UCSD-AML1 (cell line): Measurements from ENCODE around the gene GBX1.

Experiments used
- DNase-seq: peaks from one replicate; lab custom pipeline; 2025; ENCODE audit not compliant: unreplicated experiment; lab: John Stamatoyannopoulos, UW

GBX1 gene

DNA sequence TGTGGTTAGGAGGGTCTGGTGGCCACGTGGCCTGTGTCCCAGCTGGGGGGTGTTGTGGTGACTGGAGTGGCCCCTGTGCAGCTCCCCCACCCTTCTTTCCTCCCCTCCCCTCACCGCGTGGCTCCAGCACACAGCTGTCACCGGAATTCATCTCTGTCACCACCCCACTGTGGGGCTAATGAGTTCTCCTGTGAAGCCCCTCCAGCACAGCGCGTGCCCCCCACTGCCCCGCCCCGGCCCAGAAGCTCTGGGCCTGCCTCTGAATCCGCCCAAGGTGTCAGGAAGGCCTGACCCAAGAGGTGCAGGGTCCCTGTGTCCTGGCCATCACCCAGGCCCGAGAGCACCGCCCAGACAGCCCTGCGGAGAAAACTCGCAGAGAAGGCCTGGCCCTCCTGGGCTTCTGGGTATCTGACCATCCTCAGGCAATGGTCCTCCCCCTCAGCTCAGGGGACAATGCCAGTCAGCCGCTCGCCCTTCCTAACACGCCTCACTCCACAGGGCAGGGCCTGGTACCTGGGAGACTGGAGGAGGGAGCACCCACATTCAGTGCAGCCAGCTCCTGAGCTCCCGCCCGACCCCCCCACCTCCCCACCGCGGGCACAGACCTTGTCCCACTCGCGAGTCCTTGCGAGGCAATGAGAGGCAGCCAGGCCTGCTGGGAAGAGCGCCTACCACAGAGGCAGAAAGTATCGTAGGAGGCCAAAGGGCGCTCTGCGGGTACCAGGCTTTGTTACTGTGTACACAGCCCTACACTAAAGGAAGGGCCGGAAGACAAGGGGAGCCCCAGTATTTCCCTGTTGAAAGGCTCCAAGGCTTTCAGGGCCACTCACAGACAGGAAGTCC, 38.2 kb downstream of the GBX1 start:
- no peak for DNase-seq

DNA sequence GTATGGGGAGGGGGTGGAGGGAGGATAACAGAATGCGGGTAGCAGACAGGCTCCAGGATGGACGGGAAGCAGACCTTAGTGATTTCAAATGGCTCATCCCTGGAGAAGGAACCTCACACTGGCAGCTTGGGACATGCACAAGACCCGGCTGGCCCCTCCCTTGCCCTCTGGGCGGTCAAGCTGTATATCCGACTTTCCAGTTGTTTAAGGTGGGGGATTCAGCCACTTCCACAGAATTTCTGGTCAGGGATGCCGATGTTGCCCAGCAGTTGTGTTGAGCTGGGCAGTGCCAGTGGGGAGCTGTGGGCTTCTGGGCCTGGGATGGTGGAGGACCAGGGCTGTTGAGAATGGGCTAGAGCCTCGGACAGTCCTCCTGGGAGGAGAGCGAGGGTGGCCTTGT, 38.8 kb downstream of the GBX1 start:
- DNase-seq = no peak

DNA sequence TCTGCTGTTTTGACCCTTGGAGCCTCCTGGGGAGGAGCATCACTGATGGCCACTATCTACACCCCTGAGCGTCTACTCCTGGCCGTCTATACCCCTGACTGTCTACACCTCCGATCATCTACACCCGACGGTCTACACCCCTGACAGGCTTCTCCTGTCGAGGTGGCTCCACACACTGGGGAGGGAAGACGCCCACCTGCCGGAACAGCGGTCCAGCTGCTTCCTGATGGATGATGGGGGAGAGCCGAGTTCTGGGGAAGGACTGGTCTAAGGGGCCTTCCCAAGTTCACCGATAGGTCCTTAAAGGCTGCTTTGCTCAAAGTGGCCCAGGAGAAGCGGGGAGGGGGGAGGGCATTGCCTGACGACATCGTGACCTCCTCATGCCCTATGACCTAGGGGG, 39.4 kb downstream of the GBX1 start:
- no peak for DNase-seq

DNA sequence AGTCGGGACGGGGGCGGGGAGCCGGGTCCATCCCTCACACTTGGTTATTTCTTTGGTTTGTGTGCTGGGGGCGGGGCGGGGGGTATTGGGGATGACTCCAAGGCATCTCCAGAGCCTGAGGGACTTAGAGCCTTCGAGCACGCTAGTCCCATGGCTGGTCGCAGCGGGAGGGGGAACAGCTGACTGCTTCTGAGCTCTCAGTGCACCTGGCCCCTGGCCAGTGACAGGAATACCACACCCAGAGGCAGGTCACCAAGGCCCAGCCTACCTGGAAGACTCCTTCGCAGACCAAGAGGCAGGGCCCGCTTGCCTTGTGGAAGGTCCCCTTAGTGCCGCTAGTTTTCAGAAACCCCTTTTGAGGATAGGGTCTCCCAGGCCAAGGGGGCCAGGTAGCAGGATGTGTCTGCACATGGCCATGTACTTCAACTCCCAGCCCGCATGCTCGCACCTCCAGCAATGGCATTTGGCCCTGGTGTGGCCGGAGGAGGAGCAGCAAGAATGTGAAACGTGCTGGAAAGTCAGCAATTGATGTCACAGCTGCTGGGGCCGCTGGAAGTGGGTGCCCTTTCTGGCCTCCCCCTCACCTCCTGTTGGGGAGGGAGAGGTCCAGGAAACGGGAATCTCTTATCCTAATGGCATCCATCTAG, 40.9 kb downstream of the GBX1 start:
- DNase-seq = no peak

DNA sequence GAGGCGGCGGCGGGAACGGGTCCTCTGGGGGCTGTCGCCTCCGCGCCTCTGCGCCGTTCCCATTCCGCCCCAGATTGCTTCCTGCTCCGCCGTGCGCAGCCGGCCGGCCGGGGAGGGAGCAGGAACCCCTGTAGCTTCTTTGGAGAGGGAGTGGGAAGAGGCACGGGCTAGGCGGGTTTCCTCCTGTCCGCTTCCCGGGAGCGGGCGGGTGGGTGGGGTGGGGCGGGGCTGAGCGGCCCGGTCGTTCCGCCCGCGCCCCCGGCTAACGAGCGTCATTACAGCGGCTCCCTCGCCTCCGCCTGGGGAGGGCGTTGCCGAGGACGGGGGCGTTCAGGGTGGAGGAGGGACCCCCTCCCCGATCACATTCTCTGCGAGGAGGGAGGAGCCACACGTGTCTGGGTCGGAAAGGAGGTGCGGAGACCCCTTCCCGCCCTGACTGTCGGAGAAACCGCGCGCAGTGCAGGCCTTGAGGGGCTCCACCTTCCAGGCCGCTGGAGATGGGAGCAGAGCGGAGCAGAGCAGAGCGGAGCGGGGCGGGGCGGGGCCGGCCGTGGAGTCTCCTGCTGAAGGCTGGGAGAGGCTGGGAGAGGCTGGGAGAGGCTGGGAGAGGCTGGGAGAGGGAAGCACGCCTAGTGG, 41.5 kb downstream of the GBX1 start:
- no peak for DNase-seq

DNA sequence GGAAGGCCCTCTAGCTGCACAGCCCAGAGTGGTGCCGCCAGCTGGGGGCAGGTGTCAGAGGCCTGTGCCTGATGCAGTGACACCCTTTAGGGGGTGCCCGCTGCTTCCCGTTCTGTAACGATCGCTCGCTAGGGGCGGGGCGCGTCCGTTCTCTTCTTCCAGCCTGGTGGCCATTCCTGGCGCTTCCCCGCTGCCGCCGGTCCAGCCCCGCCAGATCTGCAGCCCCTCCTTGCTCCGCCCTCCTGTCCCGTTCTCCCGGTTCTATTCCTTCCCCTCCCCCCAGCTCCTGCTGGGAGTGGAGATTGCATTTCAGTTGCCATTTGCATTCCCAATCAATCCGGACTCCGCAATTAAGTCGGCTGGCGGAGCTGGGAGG, 42.0 kb downstream of the GBX1 start:
- no peak for DNase-seq

DNA sequence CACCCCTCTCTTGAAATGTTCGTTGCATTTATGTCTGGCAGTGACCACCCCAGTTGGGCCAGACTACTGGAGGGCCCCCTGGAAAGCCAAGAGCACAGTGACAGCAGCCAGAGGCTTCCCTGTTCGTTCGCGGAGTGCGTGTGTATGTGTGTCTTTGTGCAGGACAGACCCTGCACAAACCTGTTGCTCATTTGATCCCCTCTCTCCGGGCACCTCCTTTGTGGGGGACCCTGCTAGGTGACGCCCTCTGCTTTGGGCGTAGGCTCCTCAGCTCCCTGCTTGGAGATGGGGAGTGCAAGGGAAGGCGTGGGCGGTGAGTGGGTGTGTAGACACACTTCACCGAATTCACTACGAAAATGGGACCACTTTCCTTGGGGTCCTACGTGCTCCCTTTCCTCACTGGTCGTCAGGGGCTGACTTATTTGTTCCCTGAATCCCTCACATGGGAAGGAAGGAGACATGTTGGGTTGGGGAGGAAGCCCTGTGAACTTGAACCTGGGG, 42.5 kb downstream of the GBX1 start:
- no peak for DNase-seq

DNA sequence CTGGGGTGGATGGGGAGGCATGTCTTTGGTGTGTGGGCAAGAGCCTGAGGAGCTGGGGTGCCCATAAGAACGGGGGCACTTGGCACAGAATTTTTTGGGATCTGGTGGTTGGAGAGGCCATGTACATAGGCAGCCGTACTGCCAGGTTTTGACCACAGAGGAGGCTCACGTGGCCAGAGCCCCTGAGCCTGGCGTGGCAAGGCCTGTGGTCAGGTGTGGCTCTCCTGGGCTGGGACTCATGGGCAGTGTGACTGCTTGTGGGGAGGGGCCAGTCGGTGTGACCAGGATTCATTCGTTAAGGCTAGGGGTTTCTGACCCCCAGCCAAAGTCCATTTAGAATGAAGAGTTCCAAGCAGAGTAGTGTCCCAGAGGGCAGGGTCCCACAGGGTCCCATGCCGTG, 43.0 kb downstream of the GBX1 start:
- DNase-seq = no peak

DNA sequence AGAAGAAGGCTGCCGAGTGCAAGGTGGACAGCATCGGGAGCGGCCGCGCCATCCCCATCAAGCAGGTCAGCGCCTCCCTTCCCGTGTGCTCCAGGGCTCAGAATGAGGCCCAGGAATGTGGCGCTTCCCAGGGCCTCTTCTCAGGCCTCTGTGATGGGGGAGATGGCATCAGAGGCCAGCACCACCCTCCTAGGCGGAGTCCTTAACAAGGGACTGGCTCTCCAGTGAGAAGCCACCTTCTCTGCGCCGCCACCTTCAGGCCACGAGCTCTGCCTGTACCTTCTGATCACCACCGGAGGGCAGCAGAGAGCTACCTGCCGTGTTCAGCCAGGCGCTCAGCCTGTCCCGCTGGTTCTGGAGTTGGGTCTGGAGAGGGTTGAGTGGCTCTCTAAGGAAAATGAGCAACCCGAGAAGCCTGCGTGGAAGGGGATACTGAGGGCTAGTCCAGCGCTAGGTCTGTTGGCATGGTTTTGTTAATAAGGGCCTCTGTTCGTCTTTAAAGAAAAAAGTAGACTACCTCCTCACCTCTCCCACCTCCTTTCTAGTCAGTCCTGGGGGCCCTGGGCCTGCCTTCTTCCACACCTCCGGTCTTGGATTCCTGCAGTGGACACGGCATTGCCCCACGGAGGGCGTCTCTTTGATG, 43.6 kb downstream of the GBX1 start:
- peak; percentile 49 for DNase-seq

DNA sequence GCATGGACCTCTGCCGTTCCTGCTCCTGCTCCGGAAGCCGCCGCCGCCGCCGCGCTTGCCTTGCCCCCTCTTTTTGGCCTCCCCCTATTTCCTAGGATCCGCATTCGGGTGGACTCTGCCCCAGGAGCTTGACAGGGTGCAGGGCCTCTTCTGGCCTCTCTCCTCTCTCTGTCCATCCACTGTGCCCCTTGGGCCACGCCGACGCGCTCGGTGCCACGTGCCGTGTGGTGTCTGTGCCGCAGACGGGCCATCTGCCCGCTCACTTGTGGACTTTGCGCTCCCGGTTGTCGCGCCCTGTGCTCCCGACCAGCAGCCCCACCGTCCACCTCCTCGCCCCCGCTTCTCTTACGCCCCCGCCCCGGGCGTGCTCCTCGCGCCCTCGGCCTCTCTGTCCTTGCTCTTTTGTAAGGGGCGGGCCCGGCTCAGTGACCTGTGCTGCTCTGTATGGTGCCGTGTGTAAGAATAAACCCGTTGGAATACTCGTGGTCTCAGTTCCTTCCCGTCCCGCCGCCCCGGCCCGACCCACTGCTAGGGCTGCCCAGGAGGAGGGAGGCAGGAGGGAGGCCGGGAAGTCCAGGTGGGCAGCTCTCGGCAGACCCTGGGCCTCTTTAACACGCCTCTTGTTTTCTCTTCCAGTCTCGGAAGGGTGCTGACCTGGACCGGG, 44.2 kb downstream of the GBX1 start:
- no peak for DNase-seq

DNA sequence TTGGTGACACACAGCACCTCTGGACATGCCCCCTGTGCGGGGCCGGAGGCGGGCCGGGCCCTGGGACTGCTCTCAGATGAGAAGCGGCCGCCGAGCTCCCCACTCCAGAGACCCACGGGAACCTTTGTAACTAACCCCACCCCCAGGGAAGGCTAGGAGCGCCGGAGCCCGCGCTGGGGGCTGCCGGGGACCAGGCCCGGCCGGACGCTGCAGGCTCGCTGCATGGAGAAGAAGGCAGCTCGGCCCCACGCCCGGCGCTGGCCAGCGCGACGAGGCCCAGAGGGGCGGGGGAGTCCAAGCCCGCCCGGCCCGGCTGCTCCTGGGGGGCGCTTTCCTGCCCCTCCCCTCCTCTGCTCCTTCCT, 44.7 kb downstream of the GBX1 start:
- no peak for DNase-seq

DNA sequence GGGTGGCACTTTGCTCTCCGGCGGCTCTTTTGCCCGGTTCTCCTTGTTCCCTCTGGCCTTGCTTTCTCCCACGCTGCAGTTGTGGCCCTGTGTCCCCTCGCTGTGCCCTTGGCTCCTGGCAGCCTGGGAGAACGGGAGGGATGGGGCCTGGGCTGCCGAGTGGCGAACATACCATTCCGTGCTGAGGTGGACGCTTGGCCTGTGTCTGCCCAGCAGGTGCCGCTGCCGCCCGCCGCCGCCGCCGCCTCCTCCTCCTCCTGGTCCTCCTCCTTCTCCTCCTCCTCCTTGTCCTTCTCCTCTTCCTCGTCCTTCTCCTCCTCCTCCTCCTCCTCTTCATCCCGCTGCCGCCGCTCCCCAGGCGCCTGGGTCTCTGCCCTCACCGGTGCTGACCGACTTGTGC, 45.2 kb downstream of the GBX1 start:
- no peak for DNase-seq

DNA sequence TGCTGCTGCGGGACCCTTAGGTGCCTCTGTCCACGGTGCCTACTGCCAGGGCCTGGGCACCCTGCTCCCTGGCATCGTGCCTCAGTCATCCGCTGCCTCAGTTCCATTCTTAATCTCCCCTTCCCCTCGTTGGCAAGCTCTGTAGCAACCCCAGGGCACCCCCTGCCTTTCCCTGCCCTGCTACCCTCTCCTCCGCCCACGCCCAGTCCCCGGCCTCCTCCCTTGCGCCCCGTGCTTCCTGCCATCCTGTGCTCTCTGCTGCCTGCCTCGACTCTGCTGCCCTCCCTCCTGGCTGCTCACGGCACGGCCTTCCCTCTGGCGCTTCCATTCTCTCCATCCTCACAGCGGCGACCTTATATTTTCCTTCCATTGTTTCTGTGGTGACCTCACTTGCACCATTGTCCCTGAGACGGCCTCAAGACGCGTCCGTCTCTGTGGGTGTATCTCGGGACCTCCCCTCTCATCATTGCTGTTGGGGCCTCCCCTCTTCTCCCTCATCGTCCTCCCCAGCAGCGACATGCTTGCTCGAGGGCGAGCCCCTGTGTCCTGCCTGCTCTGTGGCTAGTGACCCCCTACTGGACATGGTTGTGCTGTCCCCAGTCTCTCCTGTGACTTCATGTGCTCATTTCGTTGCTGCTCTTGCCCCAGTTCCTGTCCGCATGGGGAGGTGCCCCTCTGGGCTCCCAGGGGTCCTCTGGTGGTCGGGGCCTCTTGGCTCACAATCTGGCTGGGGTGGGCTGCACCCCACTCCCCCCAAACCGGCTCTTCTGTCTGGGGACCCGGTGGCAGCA, 45.9 kb downstream of the GBX1 start:
- no peak for DNase-seq

DNA sequence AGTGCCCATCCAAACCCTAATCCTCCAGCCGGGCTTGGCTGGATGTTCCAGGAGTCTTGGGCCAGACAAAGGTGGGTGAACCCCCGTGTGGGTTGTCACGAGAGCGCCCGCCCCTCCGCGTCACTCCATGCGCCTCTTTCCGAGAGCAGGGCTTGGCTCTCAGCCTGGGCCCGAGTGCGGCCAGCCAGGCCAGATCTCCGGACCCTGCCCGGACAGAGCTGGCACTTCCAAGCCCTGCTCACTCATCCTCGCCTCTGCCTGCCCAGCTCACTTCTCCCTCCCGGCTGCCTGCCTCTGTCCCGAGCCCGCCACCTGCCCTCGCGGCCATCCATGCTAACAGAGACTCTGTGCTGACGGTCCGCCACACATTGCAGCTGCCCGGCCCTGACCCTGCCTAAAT, 46.6 kb downstream of the GBX1 start:
- no peak for DNase-seq

DNA sequence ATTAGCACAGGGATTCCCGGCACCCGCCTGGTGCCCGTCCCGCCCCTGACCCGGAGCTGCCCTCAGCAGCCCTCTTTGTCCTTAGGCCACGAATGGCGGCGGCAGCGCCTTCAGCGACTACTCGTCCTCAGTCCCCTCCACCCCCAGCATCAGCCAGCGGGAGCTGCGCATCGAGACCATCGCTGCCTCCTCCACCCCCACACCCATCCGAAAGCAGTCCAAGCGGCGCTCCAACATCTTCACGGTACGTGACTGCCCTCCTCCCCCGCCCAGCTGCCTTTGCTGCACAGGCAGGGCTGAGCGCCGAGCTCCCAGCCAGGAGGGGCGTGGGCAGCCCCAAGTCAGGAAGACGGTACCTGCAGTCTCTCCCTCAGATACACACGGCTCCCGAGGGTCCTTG, 47.6 kb downstream of the GBX1 start:
- no peak for DNase-seq

DNA sequence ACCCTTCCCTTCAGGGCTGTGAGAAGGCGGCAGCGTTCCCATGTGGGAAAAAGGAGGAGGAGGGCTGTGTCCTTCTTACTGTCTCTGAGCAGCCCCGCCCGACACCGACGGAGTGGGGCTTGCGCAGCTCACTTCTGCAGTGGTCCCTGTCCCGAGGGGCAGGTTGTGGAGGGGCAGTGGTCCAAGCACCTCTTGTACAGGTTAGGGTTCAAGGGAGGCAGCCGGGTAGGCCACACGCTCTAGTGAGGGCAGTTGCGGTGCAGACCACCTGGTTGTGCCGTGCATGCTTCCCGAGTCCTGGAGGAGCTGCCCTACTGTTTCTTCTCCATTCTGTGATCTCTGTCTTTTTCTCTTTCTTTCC, 48.5 kb downstream of the GBX1 start:
- DNase-seq = no peak

DNA sequence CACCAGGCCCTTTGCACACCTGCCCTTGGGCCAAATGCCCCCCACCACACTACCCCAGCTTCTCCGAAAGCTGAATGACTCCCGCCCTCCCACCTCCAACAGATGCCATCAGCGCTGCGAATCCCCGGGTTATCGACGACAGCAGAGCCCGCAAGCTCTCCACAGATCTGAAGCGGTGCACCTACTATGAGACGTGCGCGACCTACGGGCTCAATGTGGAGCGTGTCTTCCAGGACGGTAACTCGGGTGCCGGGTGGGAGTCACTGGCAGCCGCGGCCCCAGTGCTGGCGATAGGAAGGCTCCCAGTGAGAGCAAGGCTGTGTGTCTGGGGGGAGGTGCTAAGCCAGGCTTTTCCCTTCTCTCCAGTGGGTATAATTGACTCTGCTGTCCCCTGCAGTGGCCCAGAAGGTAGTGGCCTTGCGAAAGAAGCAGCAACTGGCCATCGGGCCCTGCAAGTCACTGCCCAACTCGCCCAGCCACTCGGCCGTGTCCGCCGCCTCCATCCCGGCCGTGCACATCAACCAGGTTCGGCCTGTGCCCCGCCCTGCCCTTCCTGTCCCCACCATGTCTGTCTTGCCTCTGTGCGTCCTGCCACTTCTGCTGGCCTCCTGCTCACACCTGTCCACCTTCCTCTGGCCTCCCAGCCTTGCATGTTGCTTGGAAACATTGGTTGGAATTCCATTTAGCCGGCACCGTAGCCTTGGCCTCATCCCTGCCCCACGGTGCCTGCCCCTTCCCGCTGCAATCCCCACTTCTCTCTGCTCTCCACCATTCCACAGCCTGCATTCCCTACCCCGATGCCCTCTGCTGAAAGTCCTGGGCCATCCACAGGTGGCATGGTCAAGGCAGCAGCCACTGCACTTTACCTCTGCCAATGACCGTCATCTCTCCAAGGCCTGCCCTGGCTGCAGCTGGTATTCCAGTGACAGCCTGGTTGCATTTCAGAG, 49.1 kb downstream of the GBX1 start:
- no peak for DNase-seq

DNA sequence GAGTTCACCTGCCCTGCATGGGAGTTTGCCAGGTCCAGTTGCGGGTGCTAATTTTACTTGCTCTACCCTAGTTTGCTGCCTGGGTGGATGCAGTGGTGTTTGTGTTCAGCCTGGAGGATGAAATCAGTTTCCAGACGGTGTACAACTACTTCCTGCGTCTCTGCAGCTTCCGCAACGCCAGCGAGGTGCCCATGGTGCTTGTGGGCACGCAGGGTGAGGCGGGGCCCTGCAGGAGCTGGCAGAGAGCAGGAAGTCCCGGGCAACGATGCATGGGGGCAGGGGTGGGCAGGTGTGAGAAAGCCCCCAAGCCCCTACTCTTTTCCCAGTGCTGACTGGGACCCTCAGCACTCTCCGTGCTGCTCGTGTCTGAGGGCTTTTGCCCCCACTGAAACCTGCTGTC, 49.9 kb downstream of the GBX1 start:
- no peak for DNase-seq
